SK-N-SH (cell line): ENCODE results near the gene FAM124A. TPM values are rescaled to one million over a fixed set of nuclear protein-coding genes. Genes with fewer than 3 reads are reported as not detected.

Source experiments
- CTCF ChIA-PET: fragments of 300-600, 350-600 bp; formaldehyde crosslinking; extraction: SDS; loops from one replicate; lab custom pipeline; 2021; lab: Yijun Ruan, JAX
- POLR2A ChIA-PET: fragments of 350-600 bp; sonication (Branson Sonifier 250); formaldehyde crosslinking; extraction: SDS; loops from one replicate; lab custom pipeline; 2020; ENCODE audit warnings: antibody characterized with exemption, inconsistent platforms; lab: Yijun Ruan, JAX
- DNase-seq: peaks from one replicate; pipeline ENCODE4 v3.0.0; 2012
- H2AFZ ChIP-seq: fragments of 200-600 bp; sonication (generic); 2 replicates; pipeline ENCODE4 v1.8.1; 2016; ENCODE audit warnings: antibody characterized with exemption, mild to moderate bottlenecking, low read depth
- H3F3A ChIP-seq: fragments of 200-600 bp; sonication (generic); replicated peaks from 2 replicates; pipeline ENCODE3; 2016; ENCODE audit warnings: antibody characterized with exemption, mild to moderate bottlenecking; ENCODE audit not compliant: insufficient read depth
- H3K27ac ChIP-seq, 2 experiments: fragments of 200-500 bp in 1 of 2; fragments of 200-600 bp in 1 of 2; sonication (Bioruptor generic) in 1 of 2; sonication (generic), shearing (Covaris generic) in 1 of 2; 2 replicates each; pipeline versions ENCODE4 v1.5.1 to v1.6.1; 2014 to 2016; ENCODE audit warnings: low read depth in 2 of 2, inconsistent platforms in 1 of 2, low read length in 1 of 2, mild to moderate bottlenecking in 1 of 2, mixed read lengths in 1 of 2
- H3K27me3 ChIP-seq: fragments of 200-600 bp; sonication (generic), shearing (Covaris generic); 2 replicates; pipeline ENCODE4 v1.6.1; 2016; ENCODE audit warnings: mixed run types; ENCODE audit not compliant: insufficient read depth
- H3K36me3 ChIP-seq, 2 experiments: fragments of 200-500 bp in 1 of 2; fragments of 200-600 bp in 1 of 2; sonication (Bioruptor generic) in 1 of 2; sonication (generic) in 1 of 2; replicated peaks in 1 of 2; 2 replicates each; pipeline versions ENCODE3 to v1.5.1; 2014 to 2016; ENCODE audit warnings: low read length in 1 of 2, mild to moderate bottlenecking in 1 of 2; ENCODE audit not compliant: insufficient read depth in 2 of 2, control insufficient read depth in 1 of 2
- H3K4me1 ChIP-seq, 2 experiments: fragments of 200-500 bp in 1 of 2; fragments of 200-600 bp in 1 of 2; sonication (Bioruptor generic) in 1 of 2; sonication (generic), shearing (Covaris generic) in 1 of 2; 2 replicates each; pipeline versions ENCODE4 v1.5.1 to v1.6.1; 2014 to 2016; ENCODE audit warnings: low read depth in 1 of 2, low read length in 1 of 2, mixed run types in 1 of 2; ENCODE audit not compliant: insufficient read depth in 2 of 2, control insufficient read depth in 1 of 2
- H3K4me2 ChIP-seq: fragments of 200-600 bp; sonication (generic), shearing (Covaris generic); 2 replicates; pipeline ENCODE4 v1.6.1; 2017; ENCODE audit warnings: mixed run types
- H3K4me3 ChIP-seq, 2 experiments: fragments of 200-500 bp in 1 of 2; fragments of 200-600 bp in 1 of 2; sonication (Bioruptor generic) in 1 of 2; sonication (generic), shearing (Covaris generic) in 1 of 2; 2 replicates each; pipeline versions ENCODE4 v1.5.1 to v1.8.1; 2014 to 2016; ENCODE audit warnings: low read depth in 2 of 2, inconsistent platforms in 1 of 2, low read length in 1 of 2, mild to moderate bottlenecking in 1 of 2, mixed read lengths in 1 of 2, moderate library complexity in 1 of 2
- H3K79me2 ChIP-seq: fragments of 200-600 bp; sonication (generic); 2 replicates; pipeline ENCODE4 v1.8.1; 2017; ENCODE audit warnings: mild to moderate bottlenecking; ENCODE audit not compliant: insufficient read depth
- H3K9ac ChIP-seq: fragments of 200-600 bp; sonication (generic); 2 replicates; pipeline ENCODE4 v1.6.1; 2017; ENCODE audit warnings: mixed run types
- H3K9me2 ChIP-seq: fragments of 200-600 bp; sonication (generic); 2 replicates; pipeline ENCODE4 v1.6.1; 2017; ENCODE audit warnings: mixed run types
- H3K9me3 ChIP-seq: fragments of 200-600 bp; sonication (generic); 2 replicates; pipeline ENCODE4 v1.6.1; 2017; ENCODE audit warnings: mixed run types, mild to moderate bottlenecking, moderate library complexity
- H4K20me1 ChIP-seq: fragments of 200-600 bp; sonication (generic); 2 replicates; pipeline ENCODE4 v1.6.1; 2017; ENCODE audit warnings: mild to moderate bottlenecking, mixed run types; ENCODE audit not compliant: insufficient read depth
- ELF1 ChIP-seq: IDR thresholded peaks from 2 replicates; pipeline ENCODE4 v1.4.0; 2012
- EZH2phosphoT487 ChIP-seq: fragments of 200-600 bp; sonication (generic); IDR thresholded peaks from 2 replicates; pipeline ENCODE4 v1.6.1; 2017; ENCODE audit warnings: low read depth, mixed run types, mild to moderate bottlenecking, antibody characterized with exemption, moderate library complexity, borderline replicate concordance
- FOSL2 ChIP-seq: IDR thresholded peaks from 2 replicates; pipeline ENCODE4 v1.4.0; 2012; ENCODE audit warnings: low read depth, mild to moderate bottlenecking, moderate library complexity, borderline replicate concordance
- FOXJ3 ChIP-seq: sonication (generic); formaldehyde crosslinking; IDR thresholded peaks from 2 replicates; pipeline ENCODE4 v1.5.1; 2020; ENCODE audit warnings: mild to moderate bottlenecking, missing genetic modification reagents
- GABPA ChIP-seq: IDR thresholded peaks from 2 replicates; pipeline ENCODE4 v1.4.0; 2012; ENCODE audit warnings: low read depth, mild to moderate bottlenecking
- GATA2 ChIP-seq: sonication (generic); formaldehyde crosslinking; IDR thresholded peaks from 2 replicates; pipeline ENCODE4 v1.5.0; 2020; ENCODE audit warnings: mild to moderate bottlenecking, missing genetic modification reagents
- POLR2AphosphoS5 ChIP-seq: IDR thresholded peaks from 2 replicates; pipeline ENCODE4 v1.6.1; 2012; ENCODE audit warnings: low read depth, low read length
- RCOR1 ChIP-seq: fragments of 150-350 bp; IDR thresholded peaks from 2 replicates; pipeline ENCODE4 v1.6.1; 2017; ENCODE audit warnings: antibody characterized with exemption, low read length
- RFX5 ChIP-seq: IDR thresholded peaks from 2 replicates; pipeline ENCODE4 v1.6.1; 2012; ENCODE audit warnings: mild to moderate bottlenecking, improper control_type of control experiment, low read length
- TAF1 ChIP-seq: IDR thresholded peaks from 2 replicates; pipeline ENCODE4 v1.6.1; 2012; ENCODE audit warnings: low read depth, mild to moderate bottlenecking, low read length, moderate library complexity, borderline replicate concordance
- TCF12 ChIP-seq: IDR thresholded peaks from 2 replicates; pipeline ENCODE4 v1.4.0; 2012
- WGBS: methylation state at CpG from one replicate; pipeline ENCODE4 v1.1.6; 2017; ENCODE audit warnings: low lambda C conversion rate; 5-methylcytosine and 5-hydroxymethylcytosine counted together
- polyA plus RNA-seq, 3 experiments: library from polyadenylated mRNA; depleted of rRNA; stranded (reverse); fragments of >200 nt; gene quantifications; 2 replicates each; pipeline ENCODE4 v1.2.3, GENCODE V29; 2012
- TF ChIP-seq, protein P1 (sequence below): fragments of 150-350 bp; IDR thresholded peaks from 2 replicates; pipeline ENCODE4 v1.6.1; 2017; ENCODE audit warnings: antibody characterized with exemption, low read length, low read depth, borderline replicate concordance
- TF ChIP-seq, protein P2 (sequence below): IDR thresholded peaks from 2 replicates; pipeline ENCODE4; 2012
- TF ChIP-seq, protein P3 (sequence below): fragments of 150-350 bp; IDR thresholded peaks from 2 replicates; pipeline ENCODE4 v1.6.1; 2016; ENCODE audit warnings: mild to moderate bottlenecking, low read depth, low read length
- TF ChIP-seq, protein P4 (sequence below): IDR thresholded peaks from 2 replicates; pipeline ENCODE4 v1.4.0; 2012; ENCODE audit warnings: low read depth, borderline replicate concordance

The FAM124A gene
- polyA plus RNA-seq, 1 of the 3 experiments (the other 2 are of a cell fraction), result 1.5 TPM

DNA sequence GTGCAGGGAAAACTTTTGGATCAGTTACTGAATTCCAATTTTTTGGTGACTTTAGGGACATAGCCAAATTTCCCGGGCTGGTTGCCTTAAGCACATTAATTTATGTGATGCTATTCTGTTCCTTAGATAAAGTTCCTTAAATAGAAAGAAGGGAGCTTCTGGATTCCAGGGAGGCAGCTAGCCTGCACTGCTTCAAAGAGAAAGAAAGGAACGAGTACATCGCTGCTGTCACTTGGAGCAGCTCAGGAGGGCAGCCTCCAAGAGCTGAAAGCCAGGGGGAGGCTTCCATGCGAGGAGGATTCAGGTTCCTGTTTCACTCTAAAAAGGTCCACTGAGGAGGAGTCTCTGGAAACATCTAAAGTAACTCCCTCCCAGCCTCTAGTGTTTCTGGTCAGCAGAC is 55.7 kb downstream of the FAM124A start (continued):
- TF ChIP-seq, protein P1, sequence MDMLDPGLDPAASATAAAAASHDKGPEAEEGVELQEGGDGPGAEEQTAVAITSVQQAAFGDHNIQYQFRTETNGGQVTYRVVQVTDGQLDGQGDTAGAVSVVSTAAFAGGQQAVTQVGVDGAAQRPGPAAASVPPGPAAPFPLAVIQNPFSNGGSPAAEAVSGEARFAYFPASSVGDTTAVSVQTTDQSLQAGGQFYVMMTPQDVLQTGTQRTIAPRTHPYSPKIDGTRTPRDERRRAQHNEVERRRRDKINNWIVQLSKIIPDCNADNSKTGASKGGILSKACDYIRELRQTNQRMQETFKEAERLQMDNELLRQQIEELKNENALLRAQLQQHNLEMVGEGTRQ, result no peak

DNA sequence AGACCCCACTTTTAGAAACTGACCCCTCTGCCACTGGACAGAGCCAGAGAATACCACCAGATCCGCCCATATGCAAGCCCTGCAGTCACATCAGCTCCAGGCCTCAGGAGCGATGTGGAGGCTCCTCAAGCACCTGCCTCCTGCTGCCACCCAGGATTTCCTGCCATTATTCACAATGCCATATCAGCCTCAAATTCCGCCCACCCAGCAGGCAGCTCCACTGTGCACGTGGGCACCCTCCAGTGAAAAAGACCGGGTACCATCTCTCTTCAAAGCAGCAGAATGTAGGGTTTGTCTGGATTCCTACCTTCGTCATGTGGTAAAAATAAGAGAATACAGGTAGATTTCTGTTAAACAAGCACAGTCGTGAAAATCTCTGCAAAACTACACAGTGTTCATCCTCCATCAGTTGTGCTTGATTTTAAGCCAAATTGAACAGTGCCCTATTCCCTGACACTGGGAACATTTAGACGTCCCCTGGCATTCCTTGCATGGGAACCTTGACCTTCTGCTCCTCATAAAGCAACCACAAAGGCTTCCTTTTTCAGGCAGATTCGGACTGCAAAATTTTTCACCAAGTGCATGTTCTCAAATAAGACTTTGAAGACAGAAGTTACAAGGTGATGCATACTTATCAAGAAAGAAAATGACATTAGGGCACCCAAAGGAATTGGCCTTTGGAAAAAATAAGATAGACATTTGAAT is 56.4 kb downstream of the FAM124A start:
- Histone ChIP-seq H3F3A (no peaks in the 10 kb centered on the region), H2AFZ (no peak overlapping the region), H3K4me3 (no peak overlapping the region), H3K79me2 (no peaks in the 10 kb centered on the region), H3K4me1 (no peaks in the 10 kb centered on the region), H3K9me2 (no peaks in the 10 kb centered on the region), H4K20me1 (no peaks in the 10 kb centered on the region), H3K36me3 (peaks cover 0 to 3% of the 10 kb centered on the region in 2 experiments), H3K9me3 (no peaks in the 10 kb centered on the region), H3K27me3 (no peaks in the 10 kb centered on the region), H3K4me2 (no peak overlapping the region), H3K27ac (no peak overlapping the region), H3K9ac (no peak overlapping the region)
- 74% methylated on average over 6 of the region's 9 CpGs for WGBS
- TF ChIP-seq ELF1 (no peak), TAF1 (no peak), RFX5 (no peak), RCOR1 (no peak), GABPA (no peak), FOSL2 (no peak), EZH2phosphoT487 (no peak), TCF12 (no peak), POLR2AphosphoS5 (no peak), GATA2 (CRISPR knock-in tag) (no peak), FOXJ3 (CRISPR knock-in tag) (no peak)
- TF ChIP-seq, protein P2, sequence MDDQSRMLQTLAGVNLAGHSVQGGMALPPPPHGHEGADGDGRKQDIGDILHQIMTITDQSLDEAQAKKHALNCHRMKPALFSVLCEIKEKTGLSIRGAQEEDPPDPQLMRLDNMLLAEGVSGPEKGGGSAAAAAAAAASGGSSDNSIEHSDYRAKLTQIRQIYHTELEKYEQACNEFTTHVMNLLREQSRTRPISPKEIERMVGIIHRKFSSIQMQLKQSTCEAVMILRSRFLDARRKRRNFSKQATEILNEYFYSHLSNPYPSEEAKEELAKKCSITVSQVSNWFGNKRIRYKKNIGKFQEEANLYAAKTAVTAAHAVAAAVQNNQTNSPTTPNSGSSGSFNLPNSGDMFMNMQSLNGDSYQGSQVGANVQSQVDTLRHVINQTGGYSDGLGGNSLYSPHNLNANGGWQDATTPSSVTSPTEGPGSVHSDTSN, result no peak
- TF ChIP-seq, protein P3, sequence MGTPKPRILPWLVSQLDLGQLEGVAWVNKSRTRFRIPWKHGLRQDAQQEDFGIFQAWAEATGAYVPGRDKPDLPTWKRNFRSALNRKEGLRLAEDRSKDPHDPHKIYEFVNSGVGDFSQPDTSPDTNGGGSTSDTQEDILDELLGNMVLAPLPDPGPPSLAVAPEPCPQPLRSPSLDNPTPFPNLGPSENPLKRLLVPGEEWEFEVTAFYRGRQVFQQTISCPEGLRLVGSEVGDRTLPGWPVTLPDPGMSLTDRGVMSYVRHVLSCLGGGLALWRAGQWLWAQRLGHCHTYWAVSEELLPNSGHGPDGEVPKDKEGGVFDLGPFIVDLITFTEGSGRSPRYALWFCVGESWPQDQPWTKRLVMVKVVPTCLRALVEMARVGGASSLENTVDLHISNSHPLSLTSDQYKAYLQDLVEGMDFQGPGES, result no peak
- TF ChIP-seq, protein P4, sequence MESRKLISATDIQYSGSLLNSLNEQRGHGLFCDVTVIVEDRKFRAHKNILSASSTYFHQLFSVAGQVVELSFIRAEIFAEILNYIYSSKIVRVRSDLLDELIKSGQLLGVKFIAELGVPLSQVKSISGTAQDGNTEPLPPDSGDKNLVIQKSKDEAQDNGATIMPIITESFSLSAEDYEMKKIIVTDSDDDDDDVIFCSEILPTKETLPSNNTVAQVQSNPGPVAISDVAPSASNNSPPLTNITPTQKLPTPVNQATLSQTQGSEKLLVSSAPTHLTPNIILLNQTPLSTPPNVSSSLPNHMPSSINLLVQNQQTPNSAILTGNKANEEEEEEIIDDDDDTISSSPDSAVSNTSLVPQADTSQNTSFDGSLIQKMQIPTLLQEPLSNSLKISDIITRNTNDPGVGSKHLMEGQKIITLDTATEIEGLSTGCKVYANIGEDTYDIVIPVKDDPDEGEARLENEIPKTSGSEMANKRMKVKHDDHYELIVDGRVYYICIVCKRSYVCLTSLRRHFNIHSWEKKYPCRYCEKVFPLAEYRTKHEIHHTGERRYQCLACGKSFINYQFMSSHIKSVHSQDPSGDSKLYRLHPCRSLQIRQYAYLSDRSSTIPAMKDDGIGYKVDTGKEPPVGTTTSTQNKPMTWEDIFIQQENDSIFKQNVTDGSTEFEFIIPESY, result no peak
- TF ChIP-seq, protein P1, result no peak
- CTCF ChIA-PET, result interaction anchor here (1.1 to 1.3 kb wide), 2 partner anchors 8 to 129 kb away, joined by 3 to 12 read pairs; no protein-coding TSS in a partner anchor
- no peak for DNase-seq
- POLR2A ChIA-PET, result no interaction called here
